HCT116 (cell line): Measurements from ENCODE around the gene MSH6. TPM values are rescaled to one million over a fixed set of nuclear protein-coding genes. Genes with fewer than 3 reads are reported as not detected.

Source experiments
- ATAC-seq: fragments of 200-7000 bp; cut with Tn5 transposase; 2 replicates; pipeline ENCODE4 v1.9.1; 2020; ENCODE audit warnings: mild to moderate bottlenecking, moderate library complexity
- BruUV-seq: library from RNA; stranded (reverse); fragments of 400-500 nt; replicated peaks from 2 replicates; lab custom pipeline; 2021; lab: Mats Ljungman, UMichigan
- CTCF ChIA-PET: fragments of 300-600 bp; sonication (Branson Sonifier 250); formaldehyde crosslinking; loops from one replicate; lab custom pipeline; 2021; ENCODE audit warnings: antibody characterized with exemption; lab: Charles Lee
- POLR2A ChIA-PET: fragments of 300-600, 350-600 bp; sonication (Branson Sonifier 250); formaldehyde crosslinking; loops from one replicate; lab custom pipeline; 2021; ENCODE audit warnings: antibody characterized with exemption; lab: Charles Lee
- RAD21 ChIA-PET, 2 experiments: fragments of 300-600 bp; sonication (Branson Sonifier 250); formaldehyde crosslinking; loops; one replicate each; lab custom pipeline; 2023; ENCODE audit warnings: low total read pairs in 2 of 2; ENCODE audit not compliant: uncharacterized antibody in 2 of 2, unreplicated experiment in 2 of 2, low non-redundant PET in 1 of 2; lab: Charles Lee
- DNase-seq: peaks from one replicate; pipeline ENCODE4 v3.0.0-alpha.2; 2010; ENCODE audit warnings: low read depth, low spot score
- H2AFZ ChIP-seq: fragments of 200-600 bp; shearing (Covaris generic), sonication (generic); 2 replicates; pipeline ENCODE4 v1.6.1; 2017; ENCODE audit warnings: low read depth, mixed run types, mixed read lengths, antibody characterized with exemption, low read length; ENCODE audit not compliant: poor library complexity, severe bottlenecking
- H3K27ac ChIP-seq: 2 replicates; pipeline ENCODE4 v1.5.1; 2012; ENCODE audit warnings: low read depth, low read length
- H3K27me3 ChIP-seq: fragments of 200-600 bp; sonication (generic); 2 replicates; pipeline ENCODE4 v1.6.1; 2016; ENCODE audit warnings: mixed run types, low read length, mixed read lengths; ENCODE audit not compliant: insufficient read depth
- H3K36me3 ChIP-seq, 2 experiments: fragments of 200-500 bp in 1 of 2; fragments of 200-600 bp in 1 of 2; sonication (Bioruptor generic) in 1 of 2; sonication (generic) in 1 of 2; 2 replicates each; pipeline versions ENCODE4 v1.5.1 to v1.6.1; 2014 to 2016; ENCODE audit warnings: low read length in 2 of 2, inconsistent platforms in 1 of 2, mixed read lengths in 1 of 2, mixed run types in 1 of 2; ENCODE audit not compliant: insufficient read depth in 2 of 2, control insufficient read depth in 1 of 2
- H3K4me1 ChIP-seq, 2 experiments: fragments of 200-600 bp in 1 of 2; sonication (generic) in 1 of 2; 2 replicates each; pipeline versions ENCODE4 v1.5.1 to v1.6.1; 2012 to 2017; ENCODE audit warnings: low read length in 2 of 2, inconsistent platforms in 1 of 2, mild to moderate bottlenecking in 1 of 2, mixed read lengths in 1 of 2, mixed run types in 1 of 2, moderate library complexity in 1 of 2; ENCODE audit not compliant: insufficient read depth in 2 of 2, control insufficient read depth in 1 of 2
- H3K4me2 ChIP-seq: fragments of 200-600 bp; sonication (generic); 2 replicates; pipeline ENCODE4 v1.6.1; 2017; ENCODE audit warnings: mixed run types, low read length, mixed read lengths
- H3K4me3 ChIP-seq, 2 experiments: fragments of 200-600 bp in 1 of 2; sonication (generic) in 1 of 2; replicated peaks in 1 of 2; 2 replicates each; pipeline ENCODE4 v1.5.1; 2011 to 2016; ENCODE audit warnings: low read length in 2 of 2, control low read depth in 1 of 2, low read depth in 1 of 2, mild to moderate bottlenecking in 1 of 2, mixed read lengths in 1 of 2, mixed run types in 1 of 2
- H3K79me2 ChIP-seq: fragments of 200-600 bp; sonication (generic); 2 replicates; pipeline ENCODE4 v1.6.1; 2017; ENCODE audit warnings: mild to moderate bottlenecking, mixed run types, low read length, moderate library complexity, mixed read lengths; ENCODE audit not compliant: insufficient read depth
- H3K9ac ChIP-seq: fragments of 200-600 bp; sonication (generic); 2 replicates; pipeline ENCODE4 v1.6.1; 2016; ENCODE audit warnings: low read length, mixed read lengths
- H3K9me2 ChIP-seq: fragments of 200-600 bp; sonication (generic), shearing (Covaris generic); 2 replicates; pipeline ENCODE4 v1.6.1; 2017; ENCODE audit warnings: mixed run types, mild to moderate bottlenecking, moderate library complexity; ENCODE audit not compliant: insufficient read depth
- H3K9me3 ChIP-seq, 2 experiments: fragments of 200-500 bp in 1 of 2; fragments of 200-600 bp in 1 of 2; sonication (Bioruptor generic) in 1 of 2; sonication (generic) in 1 of 2; 2 replicates each; pipeline ENCODE4 v1.6.1; 2014 to 2017; ENCODE audit warnings: low read length in 2 of 2, mixed read lengths in 2 of 2, inconsistent platforms in 1 of 2, low read depth in 1 of 2, mild to moderate bottlenecking in 1 of 2, mixed run types in 1 of 2, moderate library complexity in 1 of 2; ENCODE audit not compliant: control insufficient read depth in 1 of 2, insufficient read depth in 1 of 2
- H4K20me1 ChIP-seq: fragments of 200-600 bp; sonication (generic), shearing (Covaris generic); 2 replicates; pipeline ENCODE4 v1.6.1; 2017; ENCODE audit warnings: mixed run types, mild to moderate bottlenecking, moderate library complexity; ENCODE audit not compliant: insufficient read depth
- CBX3 ChIP-seq: IDR thresholded peaks from 2 replicates; pipeline ENCODE4 v1.6.1; 2012; ENCODE audit warnings: low read depth
- CTCF ChIP-seq, 3 experiments: fragments of 200-600 bp in 1 of 3; sonication (generic) in 1 of 3; IDR thresholded peaks in 2 of 3; conservative IDR thresholded peaks in 1 of 3; 2 replicates each; pipeline ENCODE4 v1.5.1; 2012 to 2017; ENCODE audit warnings: low read depth in 2 of 3, low read length in 2 of 3, antibody characterized with exemption in 1 of 3, borderline replicate concordance in 1 of 3, control low read depth in 1 of 3, mild to moderate bottlenecking in 1 of 3, mixed read lengths in 1 of 3, mixed run types in 1 of 3, moderate library complexity in 1 of 3; ENCODE audit not compliant: insufficient read depth in 1 of 3
- ELF1 ChIP-seq: IDR thresholded peaks from 2 replicates; pipeline ENCODE4 v1.6.1; 2012; ENCODE audit warnings: low read depth, borderline replicate concordance
- EZH2 ChIP-seq: fragments of 200-600 bp; sonication (generic); IDR thresholded peaks from 2 replicates; pipeline ENCODE4 v1.6.1; 2017; ENCODE audit warnings: antibody characterized with exemption, mixed run types
- EZH2phosphoT487 ChIP-seq: fragments of 200-600 bp; IDR thresholded peaks from 2 replicates; pipeline ENCODE4 v1.6.1; 2018; ENCODE audit warnings: antibody characterized with exemption, borderline replicate concordance
- JUND ChIP-seq: IDR thresholded peaks from 2 replicates; pipeline ENCODE4 v1.6.1; 2012
- POLR2AphosphoS5 ChIP-seq: IDR thresholded peaks from 2 replicates; pipeline ENCODE4 v1.6.1; 2011; ENCODE audit warnings: mild to moderate bottlenecking, low read depth, low read length, moderate library complexity
- SRF ChIP-seq: IDR thresholded peaks from 2 replicates; pipeline ENCODE4 v1.6.1; 2012; ENCODE audit warnings: low read depth
- TCF7L2 ChIP-seq: IDR thresholded peaks from 2 replicates; pipeline ENCODE4 v1.7.0; 2011; ENCODE audit warnings: borderline replicate concordance, inconsistent platforms; ENCODE audit not compliant: insufficient read depth, insufficient read length; ENCODE audit errors: extremely low read depth
- YY1 ChIP-seq: IDR thresholded peaks from 2 replicates; pipeline ENCODE4 v1.6.1; 2011; ENCODE audit warnings: low read length, low read depth, moderate library complexity, mild to moderate bottlenecking; ENCODE audit not compliant: insufficient replicate concordance; ENCODE audit errors: extremely low read depth
- intact Hi-C: fragments of 100-400 bp; cut with micrococcal nuclease; formaldehyde crosslinking; loops from 2 replicates; pipeline ENCODE4 v1.10.0; 2022
- total RNA-seq: library from RNA; stranded (reverse); gene quantifications from one replicate; pipeline ENCODE4 v1.2.1, GENCODE V29; 2021; ENCODE audit not compliant: unreplicated experiment
- TF ChIP-seq, protein P1 (sequence below): IDR thresholded peaks from 2 replicates; pipeline ENCODE4 v1.6.1; 2012
- TF ChIP-seq, protein P2 (sequence below): IDR thresholded peaks from 2 replicates; pipeline ENCODE4 v1.6.1; 2011; ENCODE audit warnings: mild to moderate bottlenecking, low read length, moderate library complexity; ENCODE audit not compliant: insufficient replicate concordance; ENCODE audit errors: extremely low read depth

MSH6 gene
- total RNA-seq, 1 experiment from 2014 or later = 71.2 TPM

GRCh38 chr2:47843407-47843806 is 60.5 kb downstream of the MSH6 start:
- RAD21 ChIA-PET = no interaction called here
- DNase-seq (no peak), ATAC-seq (no peak)
- Histone ChIP-seq H2AFZ (no peak overlapping the region), H3K4me2 (no peak overlapping the region), H3K4me1 (no peaks in the 10 kb centered on the region), H3K27me3 (no peaks in the 10 kb centered on the region), H3K79me2 (peaks cover 44% of the 10 kb centered on the region), H3K36me3 (peaks cover 0 to 5% of the 10 kb centered on the region in 2 experiments; a peak in 1 of 4 replicates), H3K9me2 (no peaks in the 10 kb centered on the region), H3K9me3 (no peaks in the 10 kb centered on the region), H3K9ac (no peak overlapping the region), H3K27ac (no peak overlapping the region), H4K20me1 (no peaks in the 10 kb centered on the region), H3K4me3 (no peak overlapping the region)
- CTCF ChIA-PET = interaction anchor here (1.9 kb wide), 1 partner anchor 15 kb away, joined by 4 read pairs; no protein-coding TSS in a partner anchor
- BruUV-seq = no TSS peak
- TF ChIP-seq EZH2phosphoT487 (no peak), EZH2 (no peak), SRF (no peak), CBX3 (no peak), JUND (no peak), CTCF (IDR thresholded peaks at IDR 0.05 in 2 of 3, conservative IDR thresholded peaks at IDR 0.05 in 1 of 3; ENCODE audit: borderline replicate concordance in 1 of 3, insufficient read depth in 1 of 3, low read depth in 2 of 3, low read length in 2 of 3) (no peak), TCF7L2 (no peak), POLR2AphosphoS5 (no peak), YY1 (no peak), ELF1 (no peak)
- TF ChIP-seq, protein P1, sequence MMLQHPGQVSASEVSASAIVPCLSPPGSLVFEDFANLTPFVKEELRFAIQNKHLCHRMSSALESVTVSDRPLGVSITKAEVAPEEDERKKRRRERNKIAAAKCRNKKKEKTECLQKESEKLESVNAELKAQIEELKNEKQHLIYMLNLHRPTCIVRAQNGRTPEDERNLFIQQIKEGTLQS = no peak
- TF ChIP-seq, protein P2, sequence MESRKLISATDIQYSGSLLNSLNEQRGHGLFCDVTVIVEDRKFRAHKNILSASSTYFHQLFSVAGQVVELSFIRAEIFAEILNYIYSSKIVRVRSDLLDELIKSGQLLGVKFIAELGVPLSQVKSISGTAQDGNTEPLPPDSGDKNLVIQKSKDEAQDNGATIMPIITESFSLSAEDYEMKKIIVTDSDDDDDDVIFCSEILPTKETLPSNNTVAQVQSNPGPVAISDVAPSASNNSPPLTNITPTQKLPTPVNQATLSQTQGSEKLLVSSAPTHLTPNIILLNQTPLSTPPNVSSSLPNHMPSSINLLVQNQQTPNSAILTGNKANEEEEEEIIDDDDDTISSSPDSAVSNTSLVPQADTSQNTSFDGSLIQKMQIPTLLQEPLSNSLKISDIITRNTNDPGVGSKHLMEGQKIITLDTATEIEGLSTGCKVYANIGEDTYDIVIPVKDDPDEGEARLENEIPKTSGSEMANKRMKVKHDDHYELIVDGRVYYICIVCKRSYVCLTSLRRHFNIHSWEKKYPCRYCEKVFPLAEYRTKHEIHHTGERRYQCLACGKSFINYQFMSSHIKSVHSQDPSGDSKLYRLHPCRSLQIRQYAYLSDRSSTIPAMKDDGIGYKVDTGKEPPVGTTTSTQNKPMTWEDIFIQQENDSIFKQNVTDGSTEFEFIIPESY = no peak
- POLR2A ChIA-PET = no interaction called here
- intact Hi-C loops = no loop called here
